WI38 (cell line): ENCODE measurements around the gene YY1.

Source experiments
- H3K4me3 ChIP-seq: 2 replicates; pipeline ENCODE4 v1.5.1; 2011; ENCODE audit warnings: low read depth, mild to moderate bottlenecking, control low read depth, low read length
- TF ChIP-seq, protein P1 (sequence below): IDR thresholded peaks from 2 replicates; pipeline ENCODE4 v1.5.1; 2012; ENCODE audit warnings: low read depth, mild to moderate bottlenecking, control low read depth, low read length

YY1 gene

DNA sequence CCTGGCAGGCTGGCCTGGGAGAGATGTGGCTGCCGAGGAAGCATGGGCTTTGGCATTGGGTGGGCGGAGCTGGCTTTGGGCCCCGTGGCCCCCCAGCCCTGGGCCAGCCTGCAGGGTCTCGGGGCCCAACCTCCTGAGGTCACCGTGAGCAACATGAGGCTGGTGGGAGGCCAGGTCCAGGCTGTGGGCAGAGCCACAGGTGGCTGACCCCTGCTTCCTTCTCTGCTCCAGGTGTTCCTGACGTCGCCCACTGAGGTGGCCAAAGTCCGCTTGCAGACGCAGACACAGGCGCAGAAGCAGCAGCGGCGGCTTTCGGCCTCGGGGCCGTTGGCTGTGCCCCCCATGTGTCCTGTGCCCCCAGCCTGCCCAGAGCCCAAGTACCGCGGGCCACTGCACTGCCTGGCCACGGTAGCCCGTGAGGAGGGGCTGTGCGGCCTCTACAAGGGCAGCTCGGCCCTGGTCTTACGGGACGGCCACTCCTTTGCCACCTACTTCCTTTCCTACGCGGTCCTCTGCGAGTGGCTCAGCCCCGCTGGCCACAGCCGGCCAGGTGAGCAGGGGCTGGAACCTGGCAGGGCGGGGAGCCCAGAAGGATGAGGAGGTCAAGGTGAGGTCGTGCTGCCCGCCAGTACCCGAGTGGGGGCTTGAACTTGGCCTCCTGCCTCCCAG lies 89.7 kb downstream of the YY1 start:
- no peak overlapping the region for H3K4me3 ChIP-seq
- TF ChIP-seq, protein P1, sequence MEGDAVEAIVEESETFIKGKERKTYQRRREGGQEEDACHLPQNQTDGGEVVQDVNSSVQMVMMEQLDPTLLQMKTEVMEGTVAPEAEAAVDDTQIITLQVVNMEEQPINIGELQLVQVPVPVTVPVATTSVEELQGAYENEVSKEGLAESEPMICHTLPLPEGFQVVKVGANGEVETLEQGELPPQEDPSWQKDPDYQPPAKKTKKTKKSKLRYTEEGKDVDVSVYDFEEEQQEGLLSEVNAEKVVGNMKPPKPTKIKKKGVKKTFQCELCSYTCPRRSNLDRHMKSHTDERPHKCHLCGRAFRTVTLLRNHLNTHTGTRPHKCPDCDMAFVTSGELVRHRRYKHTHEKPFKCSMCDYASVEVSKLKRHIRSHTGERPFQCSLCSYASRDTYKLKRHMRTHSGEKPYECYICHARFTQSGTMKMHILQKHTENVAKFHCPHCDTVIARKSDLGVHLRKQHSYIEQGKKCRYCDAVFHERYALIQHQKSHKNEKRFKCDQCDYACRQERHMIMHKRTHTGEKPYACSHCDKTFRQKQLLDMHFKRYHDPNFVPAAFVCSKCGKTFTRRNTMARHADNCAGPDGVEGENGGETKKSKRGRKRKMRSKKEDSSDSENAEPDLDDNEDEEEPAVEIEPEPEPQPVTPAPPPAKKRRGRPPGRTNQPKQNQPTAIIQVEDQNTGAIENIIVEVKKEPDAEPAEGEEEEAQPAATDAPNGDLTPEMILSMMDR: no peak

DNA sequence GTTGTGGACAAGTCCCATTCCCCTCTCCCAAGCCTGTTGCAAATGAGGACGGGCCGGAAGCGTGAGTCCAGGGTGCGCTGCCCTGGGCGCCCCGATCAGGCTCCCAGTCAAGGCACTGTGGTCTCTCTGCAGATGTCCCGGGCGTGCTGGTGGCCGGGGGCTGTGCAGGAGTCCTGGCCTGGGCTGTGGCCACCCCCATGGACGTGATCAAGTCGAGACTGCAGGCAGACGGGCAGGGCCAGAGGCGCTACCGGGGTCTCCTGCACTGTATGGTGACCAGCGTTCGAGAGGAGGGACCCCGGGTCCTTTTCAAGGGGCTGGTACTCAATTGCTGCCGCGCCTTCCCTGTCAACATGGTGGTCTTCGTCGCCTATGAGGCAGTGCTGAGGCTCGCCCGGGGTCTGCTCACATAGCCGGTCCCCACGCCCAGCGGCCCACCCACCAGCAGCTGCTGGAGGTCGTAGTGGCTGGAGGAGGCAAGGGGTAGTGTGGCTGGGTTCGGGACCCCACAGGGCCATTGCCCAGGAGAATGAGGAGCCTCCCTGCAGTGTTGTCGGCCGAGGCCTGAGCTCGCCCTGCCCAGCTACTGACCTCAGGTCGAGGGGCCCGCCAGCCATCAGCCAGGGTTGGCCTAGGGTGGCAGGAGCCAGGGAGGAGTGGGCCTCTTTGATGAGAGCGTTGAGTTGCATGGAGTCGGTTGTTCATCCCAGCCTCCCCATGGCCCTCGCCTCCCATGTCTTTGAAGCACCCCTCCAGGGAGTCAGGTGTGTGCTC lies 90.5 kb downstream of the YY1 start:
- TF ChIP-seq, protein P1: no peak
- no peak overlapping the region for H3K4me3 ChIP-seq

DNA sequence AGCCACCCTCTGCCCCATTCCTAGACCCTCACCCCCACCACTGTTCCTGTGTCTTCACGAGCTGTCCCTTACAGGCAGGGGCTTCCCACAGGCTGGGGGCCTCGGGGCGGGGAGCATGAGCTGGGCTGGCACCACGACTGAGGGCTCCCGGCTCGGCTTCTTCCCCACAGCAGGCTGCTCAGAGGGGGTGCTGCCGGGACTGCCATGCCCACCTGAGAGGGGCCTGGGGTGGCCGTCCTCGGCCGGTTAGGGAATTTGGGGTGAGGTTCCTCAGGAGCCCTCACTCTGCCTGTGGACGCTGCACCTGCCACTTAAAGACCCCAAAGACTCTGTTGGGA lies 91.0 kb downstream of the YY1 start:
- H3K4me3 ChIP-seq: no peak overlapping the region
- TF ChIP-seq, protein P1: no peak

DNA sequence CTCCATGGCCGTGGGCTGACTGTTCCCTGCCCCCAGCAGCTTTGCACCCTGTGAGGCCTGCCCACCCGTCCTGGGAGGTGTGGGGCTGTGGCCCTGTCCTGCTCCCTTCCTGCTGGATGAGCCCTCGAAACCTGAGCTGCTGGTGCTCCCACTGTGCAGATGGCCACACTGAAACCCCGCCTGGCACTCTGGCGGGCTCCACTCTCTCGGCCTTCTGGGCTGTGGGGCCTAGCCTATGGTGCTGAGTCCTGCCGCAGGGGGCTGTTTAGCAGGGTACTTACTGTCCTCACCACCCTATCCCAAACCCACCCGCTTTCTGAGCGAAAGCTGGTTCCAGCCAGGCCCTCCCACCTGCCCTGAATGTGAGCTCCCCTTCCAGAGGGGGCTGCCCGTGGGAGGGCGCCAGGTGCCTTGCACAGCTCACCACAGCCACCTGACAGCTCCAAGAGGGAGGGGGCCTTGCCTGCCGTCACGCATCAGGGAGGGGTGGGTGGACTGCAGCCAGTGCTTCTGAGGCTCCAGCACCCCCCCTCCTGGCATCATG lies 91.5 kb downstream of the YY1 start:
- H3K4me3 ChIP-seq: no peak overlapping the region
- TF ChIP-seq, protein P1: no peak

DNA sequence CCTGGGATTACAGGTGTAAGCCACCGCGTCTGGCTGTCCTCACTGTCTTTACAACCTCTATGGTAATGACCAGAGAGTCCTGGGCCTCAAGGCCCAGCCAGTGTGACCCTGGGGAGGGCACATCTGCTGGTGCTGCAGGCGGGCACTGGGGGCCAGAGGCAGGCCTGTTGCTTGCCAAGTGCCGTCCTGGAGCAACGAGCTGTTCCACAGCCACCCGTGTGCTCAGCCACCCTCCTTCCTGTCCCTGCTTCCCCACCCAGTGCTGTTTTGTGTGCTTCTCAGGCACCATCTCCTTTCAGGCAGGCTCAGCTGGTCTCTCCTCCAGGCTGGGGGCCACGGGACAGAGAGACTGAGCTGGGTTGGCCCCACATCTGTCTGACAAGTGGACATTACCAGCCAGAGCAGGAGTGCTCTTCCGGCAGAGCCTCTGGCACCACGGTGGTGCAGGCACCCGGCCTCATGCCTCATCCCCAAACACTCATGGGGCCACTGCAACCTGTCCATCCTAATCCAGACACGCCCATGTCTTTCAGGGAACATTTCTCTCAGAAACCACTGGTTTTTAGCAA lies 93.2 kb downstream of the YY1 start:
- no peak overlapping the region for H3K4me3 ChIP-seq
- TF ChIP-seq, protein P1: no peak
